Dermis lymphatic vessel endothelial cell (primary cell): ENCODE measurements around the gene SETD2. TPM values are rescaled to one million over a fixed set of nuclear protein-coding genes. Genes with fewer than 3 reads are reported as not detected.

Source experiments
- total RNA-seq: library from RNA; depleted of rRNA; stranded (reverse); fragments of >200 nt; gene quantifications from 2 replicates; pipeline ENCODE4 v1.2.1, GENCODE V29; 2014

The SETD2 gene, protein sequence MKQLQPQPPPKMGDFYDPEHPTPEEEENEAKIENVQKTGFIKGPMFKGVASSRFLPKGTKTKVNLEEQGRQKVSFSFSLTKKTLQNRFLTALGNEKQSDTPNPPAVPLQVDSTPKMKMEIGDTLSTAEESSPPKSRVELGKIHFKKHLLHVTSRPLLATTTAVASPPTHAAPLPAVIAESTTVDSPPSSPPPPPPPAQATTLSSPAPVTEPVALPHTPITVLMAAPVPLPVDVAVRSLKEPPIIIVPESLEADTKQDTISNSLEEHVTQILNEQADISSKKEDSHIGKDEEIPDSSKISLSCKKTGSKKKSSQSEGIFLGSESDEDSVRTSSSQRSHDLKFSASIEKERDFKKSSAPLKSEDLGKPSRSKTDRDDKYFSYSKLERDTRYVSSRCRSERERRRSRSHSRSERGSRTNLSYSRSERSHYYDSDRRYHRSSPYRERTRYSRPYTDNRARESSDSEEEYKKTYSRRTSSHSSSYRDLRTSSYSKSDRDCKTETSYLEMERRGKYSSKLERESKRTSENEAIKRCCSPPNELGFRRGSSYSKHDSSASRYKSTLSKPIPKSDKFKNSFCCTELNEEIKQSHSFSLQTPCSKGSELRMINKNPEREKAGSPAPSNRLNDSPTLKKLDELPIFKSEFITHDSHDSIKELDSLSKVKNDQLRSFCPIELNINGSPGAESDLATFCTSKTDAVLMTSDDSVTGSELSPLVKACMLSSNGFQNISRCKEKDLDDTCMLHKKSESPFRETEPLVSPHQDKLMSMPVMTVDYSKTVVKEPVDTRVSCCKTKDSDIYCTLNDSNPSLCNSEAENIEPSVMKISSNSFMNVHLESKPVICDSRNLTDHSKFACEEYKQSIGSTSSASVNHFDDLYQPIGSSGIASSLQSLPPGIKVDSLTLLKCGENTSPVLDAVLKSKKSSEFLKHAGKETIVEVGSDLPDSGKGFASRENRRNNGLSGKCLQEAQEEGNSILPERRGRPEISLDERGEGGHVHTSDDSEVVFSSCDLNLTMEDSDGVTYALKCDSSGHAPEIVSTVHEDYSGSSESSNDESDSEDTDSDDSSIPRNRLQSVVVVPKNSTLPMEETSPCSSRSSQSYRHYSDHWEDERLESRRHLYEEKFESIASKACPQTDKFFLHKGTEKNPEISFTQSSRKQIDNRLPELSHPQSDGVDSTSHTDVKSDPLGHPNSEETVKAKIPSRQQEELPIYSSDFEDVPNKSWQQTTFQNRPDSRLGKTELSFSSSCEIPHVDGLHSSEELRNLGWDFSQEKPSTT (N-terminal part only)
- 26.8 and 34.3 TPM in 2 replicates for total RNA-seq

DNA sequence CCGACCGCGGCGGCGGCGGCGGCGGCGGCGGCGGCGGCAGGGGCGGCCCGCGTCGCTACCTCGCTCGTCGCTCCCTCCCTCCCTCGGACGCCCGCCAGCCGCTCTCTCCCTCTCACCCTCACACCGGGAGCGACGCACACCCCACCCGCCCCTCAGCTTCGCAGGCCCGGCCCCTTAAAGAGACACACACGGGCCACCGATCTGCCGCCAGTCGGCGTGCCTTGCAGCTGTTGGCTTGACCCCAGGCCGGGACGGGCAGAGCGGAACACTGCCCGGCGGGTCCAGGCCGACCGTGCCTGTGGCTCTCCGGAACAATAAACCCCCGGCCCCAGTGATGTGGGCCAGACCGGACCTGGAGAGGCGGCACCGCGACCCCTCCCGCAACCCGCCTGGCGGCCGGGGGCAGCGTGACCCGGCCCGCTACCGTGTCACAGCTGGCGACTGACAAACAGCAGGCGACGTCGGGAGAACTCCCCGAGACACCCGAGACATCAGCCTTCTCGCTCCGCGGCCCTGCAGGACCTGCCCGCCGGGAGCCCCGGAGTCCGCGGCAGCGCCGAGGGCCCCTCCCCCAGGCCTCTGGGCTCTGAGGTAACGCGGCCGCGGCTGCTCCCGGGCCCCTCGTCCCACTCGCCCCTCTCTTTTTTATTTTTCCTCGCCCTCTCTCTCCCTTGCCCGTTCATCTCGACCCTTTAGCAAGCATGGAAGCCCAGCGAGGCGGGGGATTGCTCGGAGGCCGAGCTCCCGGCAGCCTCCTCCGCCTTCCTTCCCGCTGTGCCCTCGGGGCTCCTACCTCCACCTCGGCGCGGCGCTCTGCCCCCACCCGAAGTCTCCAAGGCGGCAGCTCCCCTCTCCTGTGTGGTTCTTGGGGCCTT, at the start of gene SETD2:
Gene SETD2, minus strand, starts transcription at position 107 of the 875 bp plus-strand sequence. CDS start 189 bp downstream, outside the sequence.

DNA sequence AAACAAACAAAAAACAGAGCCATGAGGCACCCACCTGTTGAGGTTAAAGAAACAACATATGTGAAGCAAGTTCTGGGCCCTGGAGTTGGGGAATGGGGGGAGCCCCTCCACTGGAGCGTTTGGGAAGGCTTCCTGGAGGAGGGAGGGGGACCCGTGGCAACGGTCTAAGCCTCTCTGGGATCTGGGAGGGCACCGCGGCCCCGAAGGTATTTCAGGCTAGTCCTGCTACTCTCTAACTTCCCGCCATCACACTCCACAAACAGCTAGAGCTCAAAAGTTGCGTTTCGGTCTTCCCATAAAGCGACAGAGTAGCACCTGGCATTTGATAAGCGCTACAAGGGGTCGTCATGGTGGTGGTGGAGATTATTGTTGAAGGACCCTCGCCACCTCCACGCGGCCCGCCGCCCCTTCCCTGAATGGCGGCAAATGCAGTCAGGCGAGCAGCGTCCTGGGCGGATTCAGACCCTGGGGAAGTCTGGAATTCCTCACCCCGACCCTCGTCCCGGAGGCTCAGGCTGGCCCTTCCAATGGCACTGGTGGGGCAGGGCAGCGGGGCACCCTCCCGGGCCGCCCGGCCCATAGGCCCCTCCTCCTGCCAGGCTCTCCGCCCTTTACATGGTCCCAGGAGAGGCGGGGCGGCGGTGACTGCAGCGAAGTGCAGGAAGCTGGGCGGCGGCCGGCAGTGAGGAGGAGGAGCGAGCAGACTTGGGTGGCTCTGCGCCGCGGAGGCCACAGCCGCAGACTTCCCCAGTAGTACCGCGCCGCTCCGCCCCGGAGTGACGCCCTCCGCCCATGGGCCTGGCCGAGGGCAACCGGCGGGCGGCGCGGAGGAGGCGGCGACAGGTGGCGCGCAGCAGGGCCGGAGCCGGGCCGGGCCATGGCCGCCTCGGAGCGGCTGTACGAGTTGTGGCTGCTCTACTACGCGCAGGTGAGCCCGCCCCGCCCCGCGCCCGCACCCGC, 184.6 kb downstream of the SETD2 start, which contains the start of gene NBEAL2:
Gene NBEAL2, plus strand, starts transcription at position 682 of the 960 bp plus-strand sequence. Its CDS starts 196 bp downstream, at position 878.

DNA sequence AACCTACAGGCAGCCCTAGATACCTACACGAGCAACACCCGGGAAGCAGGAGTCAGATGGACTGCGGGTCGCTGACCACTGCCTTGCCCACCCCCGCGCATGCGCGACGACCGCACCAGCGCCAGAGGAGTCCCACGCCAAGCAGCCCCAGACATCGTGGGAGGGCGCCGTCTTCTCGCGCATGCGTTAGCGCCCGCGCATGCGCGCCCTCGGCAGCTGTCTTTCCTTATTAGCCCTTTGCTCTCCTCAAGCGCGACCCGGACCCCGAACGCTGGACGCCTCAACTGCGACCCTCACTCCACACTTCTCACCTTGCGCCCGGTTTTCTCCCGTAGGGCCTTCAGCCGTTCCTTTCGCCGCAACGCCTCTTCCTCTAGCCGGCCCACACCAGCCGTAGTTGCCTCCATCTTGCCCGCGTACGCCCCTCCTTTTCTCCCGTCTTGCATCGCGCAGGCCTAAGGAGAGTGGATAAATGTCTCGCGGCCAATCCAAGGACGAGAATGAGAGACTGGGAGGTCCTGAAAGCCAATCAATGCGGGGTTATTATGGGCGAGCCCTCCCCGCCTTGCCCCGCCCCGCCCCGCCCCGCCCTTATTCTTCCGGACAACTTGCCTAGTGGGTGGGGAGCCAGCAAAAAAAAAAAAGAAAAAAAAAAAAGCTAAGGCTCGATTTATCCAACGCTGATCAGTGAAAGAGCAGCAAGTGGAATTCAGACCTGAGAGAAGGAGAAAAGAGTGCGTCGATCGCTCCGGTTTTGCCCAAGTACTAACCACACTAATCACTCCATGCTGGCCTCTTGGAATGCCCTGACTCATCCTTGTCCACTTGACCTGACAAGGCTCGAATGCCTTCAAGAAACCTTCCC, 187.4 kb downstream of the SETD2 start, which contains the start of gene CCDC12:
Gene CCDC12, minus strand, starts transcription at position 420 of the 865 bp plus-strand sequence. Its CDS starts 13 bp downstream, at position 407.

Other genes with a start within 250 kb of the SETD2 start
- gene CCDC12, start 187.4 kb downstream of the SETD2 start, total RNA-seq = 29.8 and 30.3 TPM in 2 replicates
- gene NBEAL2, start 184.4 kb downstream of the SETD2 start, total RNA-seq = 12.1 and 15.4 TPM in 2 replicates
- 10.3 and 10.9 TPM in 2 replicates for gene KIF9, start 118.7 kb upstream of the SETD2 start, total RNA-seq
- gene KLHL18, start 118.8 kb upstream of the SETD2 start, total RNA-seq = 15.1 and 18.5 TPM in 2 replicates
- gene PTPN23, start 216.9 kb upstream of the SETD2 start, total RNA-seq = 14.2 and 15.3 TPM in 2 replicates